SK-N-MC (cell line): ENCODE data around the gene PLEKHA7.

Experiments
- EZH2 ChIP-seq: fragments of 200-600 bp; sonication (generic); IDR thresholded peaks from one replicate; pipeline ENCODE4 v1.6.1; 2017; ENCODE audit warnings: antibody characterized with exemption
- FOXP2 ChIP-seq: optimal IDR thresholded peaks from 2 replicates; pipeline ENCODE3; 2011; ENCODE audit warnings: mild to moderate bottlenecking, moderate library complexity; ENCODE audit not compliant: insufficient read depth; ENCODE audit errors: extremely low read length, control extremely low read depth
- POLR2AphosphoS5 ChIP-seq: IDR thresholded peaks from 2 replicates; pipeline ENCODE4 v1.6.1; 2012; ENCODE audit warnings: mild to moderate bottlenecking, low read depth, low read length, borderline replicate concordance

DNA sequence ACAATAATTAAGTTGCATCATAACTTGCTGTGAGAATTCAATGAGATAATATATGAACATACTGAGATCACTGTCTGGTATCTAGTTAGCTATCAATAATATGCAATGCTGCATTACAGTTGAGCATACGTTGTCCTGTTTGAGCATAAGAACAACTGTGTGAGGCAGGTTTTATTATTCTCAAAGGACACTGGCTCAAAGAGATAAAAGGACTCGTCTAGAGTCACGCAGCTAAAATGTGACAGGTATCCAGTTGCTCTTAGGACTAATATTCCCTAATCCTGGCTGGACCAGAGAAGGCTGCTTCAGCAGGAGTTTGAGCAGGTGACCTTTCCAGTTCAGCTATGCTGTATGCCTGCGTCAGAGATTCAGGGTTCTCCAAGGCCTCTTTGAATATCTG lies 92.5 kb downstream of the PLEKHA7 start:
- no peak for TF ChIP-seq EZH2
- TF ChIP-seq POLR2AphosphoS5, result no peak
- no peak for TF ChIP-seq FOXP2
